ENCODE measurements around the gene SOX3.

- TF ChIP-seq CTCF (IDR thresholded peaks at IDR 0.05): no peak
- TF ChIP-seq POLR2A (IDR thresholded peaks at IDR 0.05): no peak
These were observed 3.1 kb upstream of the SOX3 start for GRCh38 chrX:140507982-140508305.

Measured in esophagus squamous epithelium (tissue), 4 donors.